ENCODE data around the gene PSTPIP2.

PSTPIP2 gene

DNA sequence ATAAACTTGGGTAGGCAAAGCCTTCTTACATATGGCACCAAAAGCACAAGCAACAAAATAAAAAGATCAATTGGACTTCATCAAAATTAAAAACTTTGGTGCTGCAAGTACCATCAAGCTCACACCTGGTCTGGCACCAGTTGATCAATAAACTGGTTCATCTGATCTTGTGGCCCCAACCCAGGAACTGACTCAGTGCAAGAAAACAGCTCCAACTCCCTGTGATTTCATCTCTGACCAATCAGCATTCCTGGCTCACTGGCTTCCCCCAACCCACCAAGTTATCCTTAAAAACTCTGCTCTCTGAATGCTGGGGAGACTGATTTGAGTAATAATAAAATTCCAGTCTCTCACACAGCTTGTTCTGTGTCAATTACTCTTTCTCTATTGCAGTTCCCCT lies 113.3 kb downstream of the PSTPIP2 start:
- H3K4me3 ChIP-seq (ENCODE audit: low read depth, low read length) = no peak overlapping the region
- no peak for DNase-seq (ENCODE audit: low read depth)
- TF ChIP-seq, protein P1, sequence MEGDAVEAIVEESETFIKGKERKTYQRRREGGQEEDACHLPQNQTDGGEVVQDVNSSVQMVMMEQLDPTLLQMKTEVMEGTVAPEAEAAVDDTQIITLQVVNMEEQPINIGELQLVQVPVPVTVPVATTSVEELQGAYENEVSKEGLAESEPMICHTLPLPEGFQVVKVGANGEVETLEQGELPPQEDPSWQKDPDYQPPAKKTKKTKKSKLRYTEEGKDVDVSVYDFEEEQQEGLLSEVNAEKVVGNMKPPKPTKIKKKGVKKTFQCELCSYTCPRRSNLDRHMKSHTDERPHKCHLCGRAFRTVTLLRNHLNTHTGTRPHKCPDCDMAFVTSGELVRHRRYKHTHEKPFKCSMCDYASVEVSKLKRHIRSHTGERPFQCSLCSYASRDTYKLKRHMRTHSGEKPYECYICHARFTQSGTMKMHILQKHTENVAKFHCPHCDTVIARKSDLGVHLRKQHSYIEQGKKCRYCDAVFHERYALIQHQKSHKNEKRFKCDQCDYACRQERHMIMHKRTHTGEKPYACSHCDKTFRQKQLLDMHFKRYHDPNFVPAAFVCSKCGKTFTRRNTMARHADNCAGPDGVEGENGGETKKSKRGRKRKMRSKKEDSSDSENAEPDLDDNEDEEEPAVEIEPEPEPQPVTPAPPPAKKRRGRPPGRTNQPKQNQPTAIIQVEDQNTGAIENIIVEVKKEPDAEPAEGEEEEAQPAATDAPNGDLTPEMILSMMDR (IDR thresholded peaks at IDR 0.05; ENCODE audit: low read depth, low read length, missing control alignments) = no peak

DNA sequence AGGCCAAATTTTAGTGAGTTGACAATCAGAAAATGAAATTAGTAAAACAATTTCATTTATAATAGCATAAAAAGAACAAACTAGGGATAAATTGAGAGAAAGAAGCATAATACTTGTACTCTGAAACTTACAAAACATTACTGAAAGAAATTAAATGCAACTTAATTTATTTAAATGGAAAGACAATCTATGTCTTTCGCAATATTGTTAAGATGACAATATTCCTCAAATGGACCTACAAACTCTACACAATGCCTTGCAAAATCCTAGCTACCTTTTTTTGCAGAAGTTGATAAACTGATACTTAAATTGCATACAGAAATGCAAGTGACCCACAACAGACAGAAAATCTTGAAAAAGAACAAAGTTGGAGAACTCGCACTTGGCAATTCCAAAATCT lies 114.0 kb downstream of the PSTPIP2 start:
- DNase-seq (ENCODE audit: low read depth) = no peak
- no peak overlapping the region for H3K4me3 ChIP-seq (ENCODE audit: low read depth, low read length)
- TF ChIP-seq, protein P1 (IDR thresholded peaks at IDR 0.05; ENCODE audit: low read depth, low read length, missing control alignments) = no peak

DNA sequence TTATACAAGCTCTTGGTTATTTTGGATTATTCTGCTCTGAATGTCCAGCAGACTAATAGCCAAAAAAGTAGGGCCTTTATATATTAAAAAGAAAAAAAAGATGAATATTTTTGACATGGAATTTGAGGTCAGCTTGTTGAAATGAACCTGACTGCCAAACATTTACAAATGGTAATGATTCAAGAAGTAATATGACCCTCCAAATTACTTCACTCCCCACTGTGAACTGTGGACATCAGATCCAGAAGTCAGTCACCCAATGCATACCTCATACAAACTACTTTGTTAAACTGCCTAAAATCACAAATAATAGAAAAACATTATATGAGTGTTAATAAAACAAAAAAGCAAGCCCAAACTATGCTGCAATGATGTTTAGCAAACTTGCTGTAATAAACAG lies 115.0 kb downstream of the PSTPIP2 start:
- TF ChIP-seq, protein P1 (IDR thresholded peaks at IDR 0.05; ENCODE audit: low read depth, low read length, missing control alignments) = no peak
- no peak for DNase-seq (ENCODE audit: low read depth)
- no peak overlapping the region for H3K4me3 ChIP-seq (ENCODE audit: low read depth, low read length)

DNA sequence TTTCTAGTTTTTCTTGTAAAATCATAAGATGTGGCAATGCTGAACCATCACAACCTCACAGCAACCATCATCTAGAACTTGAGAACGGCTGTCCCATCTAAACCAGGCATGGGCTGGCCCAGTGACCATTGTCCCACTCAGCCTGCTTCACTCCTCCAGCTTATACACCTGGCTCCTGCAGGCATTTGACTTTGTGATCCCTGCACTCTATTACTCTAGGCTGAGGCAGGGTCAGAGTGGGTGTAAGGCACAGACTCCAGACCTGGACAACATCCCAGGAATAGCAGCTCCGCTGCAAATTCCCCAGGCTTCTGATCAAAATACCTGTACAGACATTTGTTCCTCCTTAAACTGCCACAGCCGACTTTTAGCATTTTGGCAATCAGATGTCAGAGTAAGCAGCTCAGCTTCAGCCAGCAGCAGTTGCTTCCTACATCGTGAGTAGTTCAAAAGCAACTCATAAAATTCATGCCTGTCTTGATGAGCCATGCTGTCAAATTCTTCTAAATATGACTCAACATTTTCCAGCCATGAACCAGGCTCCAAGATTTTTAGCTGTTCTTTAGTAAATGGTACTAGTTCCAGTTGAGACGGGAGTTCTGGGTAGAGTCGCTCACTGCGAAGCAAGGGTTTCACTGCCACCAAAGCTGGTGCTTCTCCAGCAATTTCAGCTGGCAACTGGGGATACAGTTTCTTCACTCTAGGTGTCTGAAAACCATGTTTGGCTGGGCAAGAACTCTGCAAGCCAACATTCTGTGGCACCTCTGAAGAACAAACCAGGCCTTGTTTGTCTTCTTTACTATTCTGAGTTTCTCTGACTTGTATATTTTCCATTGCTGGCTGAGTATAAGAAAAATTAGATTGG lies 117.8 kb downstream of the PSTPIP2 start:
- TF ChIP-seq, protein P1 (IDR thresholded peaks at IDR 0.05; ENCODE audit: low read depth, low read length, missing control alignments) = no peak
- H3K4me3 ChIP-seq (ENCODE audit: low read depth, low read length) = no peak overlapping the region
- no peak for DNase-seq (ENCODE audit: low read depth)

DNA sequence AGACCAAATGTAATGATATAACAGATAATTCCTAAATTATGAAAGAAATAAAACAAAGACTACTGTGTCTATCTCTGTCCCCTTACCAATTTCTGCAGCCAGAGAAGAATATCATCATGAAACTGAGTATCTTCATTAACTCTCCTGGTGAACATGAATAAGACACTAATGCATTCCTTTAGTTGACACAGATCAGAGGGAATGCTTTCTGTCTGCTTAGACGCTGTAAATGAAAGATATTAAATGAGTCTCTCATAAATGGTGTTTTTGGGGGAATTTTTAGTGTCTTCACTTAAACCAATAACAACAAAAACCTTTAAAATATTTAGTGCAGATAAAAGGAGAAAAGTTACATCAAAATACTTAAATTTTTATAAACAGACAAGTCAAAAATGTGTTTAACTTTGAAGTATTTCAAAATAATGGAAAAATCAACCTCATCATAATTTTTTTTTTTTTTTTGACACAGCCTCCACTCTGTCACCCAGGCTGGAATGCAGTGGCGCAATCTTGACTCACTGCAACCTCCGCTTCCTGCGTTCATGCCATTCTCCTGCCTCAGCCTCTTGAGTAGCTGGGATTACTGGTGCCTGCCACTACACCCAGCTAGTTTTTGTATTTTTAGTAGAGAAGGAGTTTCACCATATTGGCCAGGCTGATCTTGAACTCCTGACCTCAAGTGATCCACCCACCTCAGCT lies 120.9 kb downstream of the PSTPIP2 start:
- H3K4me3 ChIP-seq (ENCODE audit: low read depth, low read length) = no peak overlapping the region
- DNase-seq (ENCODE audit: low read depth) = no peak
- TF ChIP-seq, protein P1 (IDR thresholded peaks at IDR 0.05; ENCODE audit: low read depth, low read length, missing control alignments) = no peak

DNA sequence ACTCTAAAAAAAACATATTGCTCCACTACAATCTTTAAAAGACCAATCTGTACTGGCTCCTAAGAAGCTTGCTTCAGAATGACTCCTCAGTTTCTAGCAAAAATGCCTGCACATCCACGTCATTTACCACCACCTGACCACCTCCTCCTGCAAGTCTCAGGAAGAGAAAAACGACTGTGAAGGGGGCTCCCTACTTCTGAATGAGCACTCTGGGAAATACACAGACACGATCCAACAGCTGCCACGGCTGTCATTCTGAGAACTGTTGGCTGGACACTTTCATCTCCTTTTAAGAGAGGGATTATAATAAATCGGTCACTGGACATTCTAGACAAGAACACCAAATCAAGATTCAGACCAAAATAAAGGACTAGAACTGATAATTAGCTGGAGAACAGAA lies 126.4 kb downstream of the PSTPIP2 start:
- TF ChIP-seq, protein P1 (IDR thresholded peaks at IDR 0.05; ENCODE audit: low read depth, low read length, missing control alignments) = no peak
- H3K4me3 ChIP-seq (ENCODE audit: low read depth, low read length) = no peak overlapping the region
- DNase-seq (ENCODE audit: low read depth) = no peak

Data from GM12864 (cell line).